Choroid plexus epithelial cell (primary cell): ENCODE results near the gene ZBTB3.

Experiments used
- DNase-seq: peaks from one replicate; pipeline ENCODE4 v3.0.0-alpha.2; 2010; ENCODE audit warnings: low read depth
- H3K4me3 ChIP-seq: 2 replicates; pipeline ENCODE4 v1.5.1; 2011; ENCODE audit warnings: low read depth, mild to moderate bottlenecking, control low read depth, low read length, moderate library complexity
- TF ChIP-seq, protein P1 (sequence below): conservative IDR thresholded peaks from 2 replicates; pipeline ENCODE4 v1.5.1; 2011; ENCODE audit warnings: low read depth, mild to moderate bottlenecking, control low read depth, inconsistent platforms, low read length, moderate library complexity

Gene ZBTB3

GRCh38 chr11:62753736-62754603 lies at the start of gene ZBTB3:
TSS of gene ZBTB3 (minus strand) at chr11:62754160. CDS start at chr11:62753664, 496 bp downstream.
- peak within 1 kb of the TSS; percentile 78 for H3K4me3 ChIP-seq
- peak; percentile 100 for DNase-seq
- TF ChIP-seq, protein P1, sequence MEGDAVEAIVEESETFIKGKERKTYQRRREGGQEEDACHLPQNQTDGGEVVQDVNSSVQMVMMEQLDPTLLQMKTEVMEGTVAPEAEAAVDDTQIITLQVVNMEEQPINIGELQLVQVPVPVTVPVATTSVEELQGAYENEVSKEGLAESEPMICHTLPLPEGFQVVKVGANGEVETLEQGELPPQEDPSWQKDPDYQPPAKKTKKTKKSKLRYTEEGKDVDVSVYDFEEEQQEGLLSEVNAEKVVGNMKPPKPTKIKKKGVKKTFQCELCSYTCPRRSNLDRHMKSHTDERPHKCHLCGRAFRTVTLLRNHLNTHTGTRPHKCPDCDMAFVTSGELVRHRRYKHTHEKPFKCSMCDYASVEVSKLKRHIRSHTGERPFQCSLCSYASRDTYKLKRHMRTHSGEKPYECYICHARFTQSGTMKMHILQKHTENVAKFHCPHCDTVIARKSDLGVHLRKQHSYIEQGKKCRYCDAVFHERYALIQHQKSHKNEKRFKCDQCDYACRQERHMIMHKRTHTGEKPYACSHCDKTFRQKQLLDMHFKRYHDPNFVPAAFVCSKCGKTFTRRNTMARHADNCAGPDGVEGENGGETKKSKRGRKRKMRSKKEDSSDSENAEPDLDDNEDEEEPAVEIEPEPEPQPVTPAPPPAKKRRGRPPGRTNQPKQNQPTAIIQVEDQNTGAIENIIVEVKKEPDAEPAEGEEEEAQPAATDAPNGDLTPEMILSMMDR, result peak; percentile 1

DNA sequence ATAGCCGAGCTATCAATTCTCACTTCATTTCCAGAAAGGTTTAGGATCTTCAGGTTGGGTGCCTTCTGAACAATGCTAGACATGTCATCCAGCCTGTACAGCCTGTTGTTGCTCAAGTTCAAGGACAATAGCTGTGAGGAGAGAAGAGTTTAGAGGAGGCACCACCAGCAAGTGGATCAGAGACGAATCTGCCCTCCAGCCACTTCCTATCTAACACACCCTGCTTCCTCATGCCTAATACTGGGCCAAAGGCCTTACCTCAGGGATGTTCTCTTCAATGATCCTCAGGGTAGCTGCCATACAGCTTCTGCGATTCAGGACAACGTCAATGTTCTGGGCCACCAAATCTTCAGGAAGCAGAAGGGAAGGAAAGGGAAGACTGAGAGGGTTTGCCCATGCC lies 47.1 kb upstream of the ZBTB3 start:
- no peak overlapping the region for H3K4me3 ChIP-seq
- TF ChIP-seq, protein P1, result no peak
- no peak for DNase-seq

DNA sequence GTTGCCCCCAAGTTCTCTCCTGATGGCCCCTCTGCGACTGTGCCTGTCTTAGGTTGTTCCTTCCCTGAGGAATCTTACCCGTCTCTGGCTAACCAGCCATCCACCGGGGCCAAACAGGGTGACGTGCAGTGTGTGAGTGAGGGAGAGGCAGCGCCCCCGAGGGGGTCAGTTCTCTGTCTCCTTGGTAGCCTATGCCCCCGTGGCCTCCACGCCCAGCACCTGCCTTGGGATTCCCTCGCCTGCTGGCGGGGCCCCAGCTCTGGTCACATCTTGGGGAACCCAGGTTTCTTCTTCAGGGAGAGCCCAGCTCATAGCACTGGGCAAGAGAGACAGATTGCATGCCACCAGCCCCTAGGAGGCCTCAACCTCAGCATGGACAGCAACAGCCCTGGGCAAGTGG lies 45.5 kb upstream of the ZBTB3 start:
- TF ChIP-seq, protein P1, result no peak
- DNase-seq, result no peak
- no peak overlapping the region for H3K4me3 ChIP-seq

GRCh38 chr11:62796281-62796680 lies 42.3 kb upstream of the ZBTB3 start:
- DNase-seq, result no peak
- TF ChIP-seq, protein P1, result no peak
- H3K4me3 ChIP-seq, result no peak overlapping the region

DNA sequence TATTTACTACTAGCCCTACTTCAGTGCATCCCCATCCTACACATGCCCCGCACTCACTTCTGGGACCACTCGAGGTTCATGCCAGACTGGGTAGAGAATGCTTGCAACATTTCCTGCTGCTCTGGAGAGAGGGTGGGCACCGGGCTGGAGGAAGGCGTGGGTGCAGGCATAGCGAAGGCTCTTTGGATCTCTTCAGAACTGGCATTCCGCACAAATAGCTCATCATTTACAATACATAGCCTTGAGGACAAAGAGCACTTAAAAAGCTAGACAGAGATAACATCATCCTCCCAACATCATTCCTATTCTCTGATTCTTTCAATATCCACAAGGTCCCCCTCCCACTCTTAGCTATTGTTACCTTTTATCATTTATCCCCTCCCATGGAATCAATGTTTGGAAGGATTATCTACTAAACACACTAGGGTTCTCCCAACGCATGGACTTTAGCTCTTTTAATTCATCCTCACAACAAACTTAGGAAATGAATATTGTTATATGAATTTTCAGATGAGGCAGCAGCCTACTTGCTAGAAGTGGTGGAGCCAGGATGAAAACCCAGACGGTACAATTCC lies 40.3 kb upstream of the ZBTB3 start:
- TF ChIP-seq, protein P1, result no peak
- DNase-seq, result no peak
- H3K4me3 ChIP-seq, result no peak overlapping the region

GRCh38 chr11:62792202-62792575 lies 38.2 kb upstream of the ZBTB3 start:
- no peak for DNase-seq
- TF ChIP-seq, protein P1, result no peak
- no peak overlapping the region for H3K4me3 ChIP-seq
